Hematopoietic multipotent progenitor cell (in vitro differentiated cells): ENCODE measurements around the gene OR51B4. TPM values are rescaled to one million over a fixed set of nuclear protein-coding genes. Genes with fewer than 3 reads are reported as not detected.
"Not testable (repeated sequence)": the region's sequence is repeated elsewhere in the genome, so short reads cannot be mapped to it uniquely, and the experiment has no call there.

ENCODE experiments used
- DNase-seq, 3 donors: peaks; one replicate each; pipeline ENCODE4 v3.0.0-alpha.2; 2011 to 2015; ENCODE audit warnings: low read depth in 2 of 3, low spot score in 2 of 3
- total RNA-seq: library from RNA; depleted of rRNA; stranded (reverse); fragments of >200 nt; gene quantifications from one replicate; pipeline ENCODE4 v1.2.3, GENCODE V29; 2012

Gene OR51B4, protein sequence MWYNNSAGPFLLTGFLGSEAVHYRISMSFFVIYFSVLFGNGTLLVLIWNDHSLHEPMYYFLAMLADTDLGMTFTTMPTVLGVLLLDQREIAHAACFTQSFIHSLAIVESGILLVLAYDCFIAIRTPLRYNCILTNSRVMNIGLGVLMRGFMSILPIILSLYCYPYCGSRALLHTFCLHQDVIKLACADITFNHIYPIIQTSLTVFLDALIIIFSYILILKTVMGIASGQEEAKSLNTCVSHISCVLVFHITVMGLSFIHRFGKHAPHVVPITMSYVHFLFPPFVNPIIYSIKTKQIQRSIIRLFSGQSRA
- total RNA-seq = 0.54 TPM

GRCh38 chr11:5301846-5302245 is at the start of gene OR51B4:
Gene OR51B4 (minus strand): TSS chr11:5301946. CDS start chr11:5301946, 0 bp downstream.
- no peak for DNase-seq

GRCh38 chr11:5351208-5351607 is 49.5 kb upstream of the OR51B4 start, which contains the start of gene OR51B6:
Gene OR51B6 (plus strand): TSS chr11:5351508. CDS start chr11:5351508, 0 bp downstream.
- no peak for DNase-seq

DNA sequence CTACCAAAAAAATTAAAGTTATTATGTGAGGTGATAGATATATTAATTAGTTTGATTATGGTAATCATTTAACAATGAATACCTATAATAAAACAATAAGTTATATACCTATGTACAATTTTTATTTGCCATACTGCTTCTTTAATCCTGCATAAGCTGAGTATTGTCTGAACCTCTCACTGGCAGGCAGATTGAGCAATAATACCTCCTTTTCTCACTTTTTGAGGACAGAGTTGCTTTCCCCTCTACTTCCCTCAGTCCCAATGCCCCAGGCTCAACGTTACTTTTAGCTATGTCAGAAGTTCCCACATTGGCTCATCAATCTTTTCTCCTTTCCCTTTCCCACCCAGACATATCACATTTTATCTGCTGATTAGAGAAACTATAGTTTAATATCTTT is 47.8 kb upstream of the OR51B4 start:
- DNase-seq = no peak

- DNase-seq = no peak
These were observed 46.9 kb upstream of the OR51B4 start for GRCh38 chr11:5348551-5349194.

- no peak for DNase-seq
These were observed 44.1 kb upstream of the OR51B4 start for GRCh38 chr11:5345831-5346230.

DNA sequence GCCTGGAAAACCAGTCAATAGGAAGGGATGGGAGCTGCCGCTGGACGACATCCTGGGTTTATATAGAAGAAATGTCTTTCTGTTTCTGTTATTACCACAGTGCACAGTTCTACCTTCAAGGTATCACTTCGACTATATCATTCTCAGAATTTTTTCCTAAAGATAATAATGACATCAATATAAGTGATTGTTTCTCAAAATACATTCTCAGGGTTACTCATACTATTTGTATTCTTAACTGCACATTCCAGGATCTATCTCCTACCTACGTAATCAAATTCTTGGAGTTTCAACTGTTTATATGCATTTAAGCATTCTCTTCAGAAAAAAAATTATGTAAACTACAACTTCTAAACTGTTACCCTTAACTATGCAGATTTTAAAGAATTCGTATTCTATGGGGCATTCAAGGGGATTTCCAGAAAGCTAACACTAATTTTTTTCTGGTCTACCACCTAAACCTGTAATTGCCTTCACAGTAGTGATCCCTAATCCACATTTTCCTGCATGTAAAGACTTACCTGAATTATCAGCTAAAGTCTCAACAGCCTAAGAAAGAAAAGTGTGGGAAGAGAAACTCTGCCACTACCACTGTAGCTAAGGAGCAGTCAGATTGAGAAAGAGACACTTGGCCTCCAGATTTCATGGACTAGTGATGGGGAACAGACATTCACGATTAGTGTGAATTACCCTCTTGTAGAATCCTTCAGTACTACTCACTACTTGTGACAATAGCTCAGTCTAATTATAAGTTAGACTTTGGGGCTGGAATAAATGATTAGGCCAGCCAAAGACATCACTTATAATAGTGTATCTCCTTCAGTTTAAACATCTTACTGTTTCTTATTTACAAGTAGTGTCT is 42.0 kb upstream of the OR51B4 start, which contains the start of gene OR51B5:
Gene OR51B5, minus strand, starts transcription at position 51 of the 862 bp plus-strand sequence. Its CDS starts 0 bp downstream, at position 51.
- DNase-seq = no peak

DNA sequence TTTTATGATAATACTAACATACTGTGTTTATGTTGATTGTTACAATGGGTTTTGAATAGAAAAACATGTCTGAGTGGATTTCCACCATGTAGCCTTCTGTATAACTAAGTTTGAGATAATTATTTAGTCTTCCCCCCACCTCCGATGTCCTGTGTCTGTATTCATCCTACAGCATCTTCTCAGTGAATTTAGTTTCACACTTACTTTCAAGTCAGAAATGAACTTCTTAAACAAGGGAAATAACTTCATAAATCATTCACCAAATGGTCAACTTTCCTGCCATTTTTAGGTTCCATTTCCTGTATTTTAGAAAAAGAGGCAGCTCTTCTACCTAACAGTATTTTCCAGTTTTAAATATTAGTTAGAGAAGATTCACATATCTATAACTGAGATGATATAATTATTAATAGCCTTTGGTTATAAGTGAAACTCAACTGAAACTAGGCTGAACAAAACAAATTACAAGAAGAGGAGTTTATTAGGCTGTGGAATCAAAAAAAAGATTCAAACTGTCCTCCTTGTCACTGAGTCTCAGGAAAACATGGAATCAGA is 38.1 kb upstream of the OR51B4 start:
- no peak for DNase-seq

- not testable (repeated sequence) for DNase-seq
These were observed 35.5 kb upstream of the OR51B4 start for GRCh38 chr11:5337253-5337652.

GRCh38 chr11:5336331-5336730 is 34.6 kb upstream of the OR51B4 start:
- no peak for DNase-seq

DNA sequence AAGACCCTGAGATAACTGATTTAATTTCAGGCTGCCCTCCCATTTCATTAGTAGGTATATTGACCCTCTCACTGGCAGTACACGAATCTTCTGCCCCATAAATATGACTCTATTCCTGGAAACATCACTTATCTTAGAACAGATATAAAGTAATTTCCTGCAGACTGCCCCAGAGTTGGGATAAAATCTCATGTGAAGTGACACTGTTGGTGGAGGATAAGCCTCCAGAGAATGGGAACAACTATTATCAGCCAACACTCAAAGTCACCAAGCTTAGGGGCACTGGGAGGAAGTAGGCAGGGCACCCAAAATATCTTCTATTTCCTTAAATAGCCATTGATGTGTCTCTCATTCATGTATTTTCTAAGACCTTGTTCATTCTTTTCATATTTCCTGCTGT is 33.4 kb upstream of the OR51B4 start:
- no peak for DNase-seq

DNA sequence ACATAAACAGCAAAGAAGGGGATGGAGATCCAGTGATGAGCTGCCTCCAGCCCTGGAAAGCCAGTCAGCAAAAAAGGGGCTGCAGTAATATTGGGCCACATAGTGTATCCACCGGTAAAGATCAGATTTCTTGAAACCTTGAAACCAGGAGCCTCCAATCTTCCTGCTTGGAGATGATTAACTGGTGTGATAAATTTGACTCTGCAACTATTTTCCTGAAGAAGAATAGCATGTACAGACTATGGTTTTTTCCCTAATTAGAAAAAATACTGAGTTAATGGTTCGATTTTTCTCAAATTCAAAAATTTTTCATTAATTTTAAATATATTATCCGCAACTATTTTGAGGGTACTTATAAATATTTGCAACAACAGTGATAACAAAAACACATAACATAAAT is 22.5 kb upstream of the OR51B4 start, which contains the start of gene OR51B2:
Gene OR51B2, minus strand, starts transcription at position 101 of the 400 bp plus-strand sequence. Its CDS starts 0 bp downstream, at position 101.
- no peak for DNase-seq

GRCh38 chr11:5317292-5317691 is 15.5 kb upstream of the OR51B4 start:
- DNase-seq = no peak

- not testable (repeated sequence) for DNase-seq
These were observed 11.7 kb upstream of the OR51B4 start for GRCh38 chr11:5313326-5314023.

GRCh38 chr11:5310423-5310822 is 8.7 kb upstream of the OR51B4 start:
- DNase-seq = no peak

- no peak for DNase-seq
These were observed 5.7 kb upstream of the OR51B4 start for GRCh38 chr11:5307256-5308019.

DNA sequence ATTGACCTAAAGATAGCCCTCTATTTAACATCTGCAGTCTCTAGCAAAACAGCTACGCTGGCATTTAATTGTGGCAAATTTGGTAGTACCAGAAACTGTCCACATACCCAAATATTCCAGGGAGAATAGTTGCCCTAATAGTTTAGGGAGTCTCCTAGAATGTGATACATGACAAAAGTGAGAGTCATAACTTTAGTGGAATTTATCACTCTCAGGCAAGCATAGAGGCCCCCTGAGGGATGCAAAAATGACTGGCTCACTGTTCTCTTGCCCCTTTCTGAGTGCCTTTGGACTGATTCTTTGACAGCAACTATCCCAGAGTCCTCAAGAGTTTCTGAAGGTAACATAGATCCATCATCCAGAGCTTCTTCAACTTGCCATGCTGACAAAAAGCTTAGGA is 2.3 kb upstream of the OR51B4 start:
- no peak for DNase-seq

DNA sequence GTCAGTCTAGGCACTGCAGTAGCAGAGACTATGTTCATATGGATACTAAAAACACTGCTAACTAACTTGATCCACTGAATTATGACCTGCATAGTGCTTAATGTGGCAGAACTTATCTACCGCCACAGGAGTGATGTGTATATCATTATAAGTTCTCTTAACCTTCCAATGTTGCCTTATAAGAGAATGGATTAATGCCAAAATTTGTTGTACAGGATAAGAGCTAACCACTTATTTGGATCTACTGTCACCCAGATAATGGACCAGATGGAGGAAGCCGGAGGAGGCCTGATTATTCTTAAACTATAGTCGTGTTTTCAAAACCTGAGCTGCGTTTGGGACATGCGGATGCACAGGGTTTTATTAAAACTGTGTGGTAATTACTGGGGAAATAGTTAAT is 1.9 kb upstream of the OR51B4 start:
- DNase-seq = peak in 1 of 3 donors; percentile 4

DNA sequence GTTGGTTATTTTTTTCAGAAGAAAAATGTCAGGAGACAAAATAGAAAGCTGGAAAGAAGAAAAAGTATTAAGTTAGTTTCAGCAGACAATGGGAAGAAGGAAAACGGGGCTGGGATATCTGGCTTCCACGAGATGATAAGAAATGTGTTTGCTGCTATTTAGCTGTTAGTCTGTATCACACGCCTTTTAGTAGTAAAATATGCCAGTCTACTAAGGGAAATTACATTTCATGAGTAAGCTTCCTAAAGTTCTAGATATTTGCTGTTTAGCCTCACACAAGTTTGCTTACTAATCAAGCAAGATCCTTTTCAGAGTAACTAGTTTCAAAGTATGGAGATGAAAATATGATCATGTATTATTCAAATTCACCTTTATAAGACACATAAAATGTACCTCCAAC is 1.5 kb downstream of the OR51B4 start:
- no peak for DNase-seq

GRCh38 chr11:5298451-5298850 is 3.3 kb downstream of the OR51B4 start:
- DNase-seq = no peak
